ACC112 (cell line): ENCODE data around the gene ADAMTSL3.

ENCODE experiments used
- H2AFZ ChIP-seq: fragments of 200-600 bp; sonication (generic); one replicate; pipeline ENCODE4 v1.6.0; 2017; ENCODE audit warnings: antibody characterized with exemption, low read length; ENCODE audit not compliant: unreplicated experiment
- H3K27ac ChIP-seq: fragments of 200-600 bp; sonication (generic); 2 replicates; pipeline ENCODE4 v1.5.1; 2014; ENCODE audit warnings: low read depth, mild to moderate bottlenecking, antibody characterized with exemption, low read length, moderate library complexity
- H3K27me3 ChIP-seq: fragments of 200-600 bp; sonication (generic); 2 replicates; pipeline ENCODE4 v1.6.1; 2014; ENCODE audit warnings: mild to moderate bottlenecking, antibody characterized with exemption, low read length, moderate library complexity, mixed read lengths; ENCODE audit not compliant: insufficient read depth
- H3K36me3 ChIP-seq: fragments of 200-600 bp; sonication (generic); 2 replicates; pipeline ENCODE4 v1.6.1; 2016; ENCODE audit warnings: mild to moderate bottlenecking, antibody characterized with exemption, low read length, moderate library complexity, mixed read lengths; ENCODE audit not compliant: insufficient read depth
- H3K4me1 ChIP-seq: fragments of 200-600 bp; sonication (generic); one replicate; pipeline ENCODE4 v1.6.1; 2016; ENCODE audit warnings: low read length, mixed read lengths; ENCODE audit not compliant: insufficient read depth, unreplicated experiment, control insufficient read depth
- H3K4me3 ChIP-seq: fragments of 200-600 bp; sonication (generic); 2 replicates; pipeline ENCODE4 v1.5.1; 2014; ENCODE audit warnings: mild to moderate bottlenecking, low read depth, low read length
- H3K79me2 ChIP-seq: fragments of 200-600 bp; sonication (generic); one replicate; pipeline ENCODE4 v1.6.0; 2016; ENCODE audit warnings: low read length; ENCODE audit not compliant: control insufficient read depth, unreplicated experiment, insufficient read depth

ADAMTSL3 gene

GRCh38 chr15:83653639-83654378 lies at the start of gene ADAMTSL3:
ADAMTSL3 (plus strand) TSS chr15:83654123; CDS start chr15:83655762, 1,639 bp downstream.
- Histone ChIP-seq H3K79me2 (no peaks in the 10 kb centered on the region), H3K27me3 (peaks cover 64% of the 10 kb centered on the region), H3K4me1 (no peaks in the 10 kb centered on the region), H3K4me3 (peak within 1 kb of the TSS; percentile 40; the same call in 1 of the 2 replicates), H3K36me3 (no peaks in the 10 kb centered on the region), H3K27ac (no peak within 1 kb of the TSS), H2AFZ (no peak within 1 kb of the TSS)

GRCh38 chr15:83604549-83604948 lies 49.4 kb upstream of the ADAMTSL3 start:
- Histone ChIP-seq H3K4me1 (no peaks in the 10 kb centered on the region), H3K79me2 (no peaks in the 10 kb centered on the region), H2AFZ (no peak overlapping the region), H3K27me3 (peaks cover 6% of the 10 kb centered on the region), H3K36me3 (no peaks in the 10 kb centered on the region), H3K27ac (no peak overlapping the region), H3K4me3 (no peak overlapping the region)

- Histone ChIP-seq H3K79me2 (no peaks in the 10 kb centered on the region), H3K27ac (no peak overlapping the region), H2AFZ (no peak overlapping the region), H3K36me3 (no peaks in the 10 kb centered on the region), H3K4me1 (no peaks in the 10 kb centered on the region), H3K4me3 (no peak overlapping the region), H3K27me3 (peaks cover 6% of the 10 kb centered on the region)
Measured at GRCh38 chr15:83605111-83605945, 48.6 kb upstream of the ADAMTSL3 start.

GRCh38 chr15:83610132-83610531 lies 43.8 kb upstream of the ADAMTSL3 start:
- no peaks in the 10 kb centered on the region for H3K36me3 ChIP-seq
- H2AFZ ChIP-seq, result no peak overlapping the region
- H3K4me1 ChIP-seq, result no peaks in the 10 kb centered on the region
- peaks cover 10% of the 10 kb centered on the region for H3K27me3 ChIP-seq
- H3K79me2 ChIP-seq, result no peaks in the 10 kb centered on the region
- H3K27ac ChIP-seq, result no peak overlapping the region
- H3K4me3 ChIP-seq, result no peak overlapping the region

- Histone ChIP-seq H3K27ac (no peak overlapping the region), H3K79me2 (no peaks in the 10 kb centered on the region), H3K4me1 (no peaks in the 10 kb centered on the region), H3K36me3 (no peaks in the 10 kb centered on the region), H3K27me3 (peaks cover 10% of the 10 kb centered on the region), H2AFZ (no peak overlapping the region), H3K4me3 (no peak overlapping the region)
Measured at GRCh38 chr15:83610901-83611685, 42.8 kb upstream of the ADAMTSL3 start.

GRCh38 chr15:83612226-83612625 lies 41.7 kb upstream of the ADAMTSL3 start:
- peaks cover 9% of the 10 kb centered on the region; the same call in 1 of the 2 replicates for H3K27me3 ChIP-seq
- no peaks in the 10 kb centered on the region for H3K79me2 ChIP-seq
- no peaks in the 10 kb centered on the region for H3K4me1 ChIP-seq
- H2AFZ ChIP-seq, result no peak overlapping the region
- no peak overlapping the region for H3K4me3 ChIP-seq
- no peaks in the 10 kb centered on the region for H3K36me3 ChIP-seq
- H3K27ac ChIP-seq, result no peak overlapping the region

GRCh38 chr15:83612898-83613635 lies 40.9 kb upstream of the ADAMTSL3 start:
- no peaks in the 10 kb centered on the region for H3K4me1 ChIP-seq
- peaks cover 7% of the 10 kb centered on the region; the same call in 1 of the 2 replicates for H3K27me3 ChIP-seq
- H3K4me3 ChIP-seq, result no peak overlapping the region
- H2AFZ ChIP-seq, result no peak overlapping the region
- no peaks in the 10 kb centered on the region for H3K79me2 ChIP-seq
- H3K27ac ChIP-seq, result no peak overlapping the region
- H3K36me3 ChIP-seq, result no peaks in the 10 kb centered on the region

- H3K4me3 ChIP-seq, result no peak overlapping the region
- H3K79me2 ChIP-seq, result no peaks in the 10 kb centered on the region
- no peaks in the 10 kb centered on the region for H3K4me1 ChIP-seq
- H3K36me3 ChIP-seq, result no peaks in the 10 kb centered on the region
- no peak overlapping the region for H3K27ac ChIP-seq
- peaks cover 7% of the 10 kb centered on the region; the same call in 1 of the 2 replicates for H3K27me3 ChIP-seq
- no peak overlapping the region for H2AFZ ChIP-seq
Measured at GRCh38 chr15:83613714-83614113, 40.2 kb upstream of the ADAMTSL3 start.

- no peaks in the 10 kb centered on the region for H3K36me3 ChIP-seq
- H3K27me3 ChIP-seq, result 0 out of 2 replicates have a peak, but pooled peaks cover 5% of the 10 kb centered on the region
- no peak overlapping the region for H2AFZ ChIP-seq
- H3K4me3 ChIP-seq, result no peak overlapping the region
- no peaks in the 10 kb centered on the region for H3K4me1 ChIP-seq
- no peak overlapping the region for H3K27ac ChIP-seq
- H3K79me2 ChIP-seq, result no peaks in the 10 kb centered on the region
Measured at GRCh38 chr15:83616840-83617239, 37.1 kb upstream of the ADAMTSL3 start.
